GM18526 (cell line): ENCODE results near the gene FAM83G.
A peak's percentile ranks its signal among the peaks of the same experiment; 100 is the strongest.
"Not testable (repeated sequence)": the region's sequence is repeated elsewhere in the genome, so short reads cannot be mapped to it uniquely, and the experiment has no call there.

ENCODE experiments used
- POLR2A ChIP-seq: IDR thresholded peaks from 3 replicates; pipeline ENCODE4 v1.6.1; 2011; ENCODE audit not compliant: insufficient read length; ENCODE audit errors: extremely low read depth

Gene FAM83G

GRCh38 chr17:19004421-19005136 lies at the start of gene FAM83G:
FAM83G (minus strand) TSS chr17:19004764; CDS start chr17:19004041, 723 bp downstream.
- TF ChIP-seq POLR2A, result peak; percentile 47

GRCh38 chr17:19046782-19047375 lies 42.3 kb upstream of the FAM83G start, which contains the start of gene GRAP:
GRAP (minus strand) TSS chr17:19046957; CDS start chr17:19046926, 31 bp downstream.
- TF ChIP-seq POLR2A, result not testable (repeated sequence)

- no peak for TF ChIP-seq POLR2A
Observed at GRCh38 chr17:19024101-19025078, 19.8 kb upstream of the FAM83G start.

GRCh38 chr17:19023209-19023999 lies 18.8 kb upstream of the FAM83G start:
- no peak for TF ChIP-seq POLR2A

- no peak for TF ChIP-seq POLR2A
Observed at GRCh38 chr17:19022747-19023146, 18.2 kb upstream of the FAM83G start.

- TF ChIP-seq POLR2A, result no peak
Observed at GRCh38 chr17:19022128-19022527, 17.6 kb upstream of the FAM83G start.

GRCh38 chr17:19021622-19022083 lies 17.1 kb upstream of the FAM83G start:
- no peak for TF ChIP-seq POLR2A

- TF ChIP-seq POLR2A, result no peak
Observed at GRCh38 chr17:19020016-19020415, 15.5 kb upstream of the FAM83G start.

- no peak for TF ChIP-seq POLR2A
Observed at GRCh38 chr17:19019041-19019941, 14.7 kb upstream of the FAM83G start.

GRCh38 chr17:19018600-19018950 lies 14.0 kb upstream of the FAM83G start:
- TF ChIP-seq POLR2A, result no peak

GRCh38 chr17:19017804-19018599 lies 13.4 kb upstream of the FAM83G start:
- TF ChIP-seq POLR2A, result no peak

GRCh38 chr17:19017401-19017800 lies 12.8 kb upstream of the FAM83G start:
- no peak for TF ChIP-seq POLR2A

GRCh38 chr17:19016881-19017280 lies 12.3 kb upstream of the FAM83G start:
- no peak for TF ChIP-seq POLR2A
